Endothelial cell (in vitro differentiated cells): Measurements from ENCODE around the gene DIP2C. TPM values are rescaled to one million over a fixed set of nuclear protein-coding genes. Genes with fewer than 3 reads are reported as not detected.

Experiments
- DNase-seq: peaks from one replicate; pipeline ENCODE4 v3.0.0; 2021; ENCODE audit warnings: low spot score
- H3K27ac Mint-ChIP-seq: one replicate; pipeline ENCODE4 v1.8.0; 2021; ENCODE audit warnings: mixed read lengths, inconsistent platforms; ENCODE audit not compliant: unreplicated experiment
- H3K27me3 Mint-ChIP-seq: one replicate; pipeline ENCODE4 v1.8.0; 2021; ENCODE audit warnings: mild to moderate bottlenecking, moderate library complexity, mixed read lengths, inconsistent platforms; ENCODE audit not compliant: unreplicated experiment
- H3K36me3 Mint-ChIP-seq: one replicate; pipeline ENCODE4 v1.8.0; 2021; ENCODE audit warnings: mild to moderate bottlenecking, low read depth, mixed read lengths, inconsistent platforms; ENCODE audit not compliant: unreplicated experiment
- H3K4me1 Mint-ChIP-seq: one replicate; pipeline ENCODE4 v1.8.0; 2021; ENCODE audit warnings: mild to moderate bottlenecking, mixed read lengths, inconsistent platforms; ENCODE audit not compliant: unreplicated experiment
- H3K4me3 Mint-ChIP-seq: one replicate; pipeline ENCODE4 v1.8.0; 2021; ENCODE audit warnings: mild to moderate bottlenecking, mixed read lengths, inconsistent platforms; ENCODE audit not compliant: unreplicated experiment
- H3K9me3 Mint-ChIP-seq: one replicate; pipeline ENCODE4 v1.8.0; 2021; ENCODE audit warnings: mixed read lengths, inconsistent platforms; ENCODE audit not compliant: unreplicated experiment
- total RNA-seq: library from RNA; stranded (reverse); fragmentation: NEBNext Ultra II Directional; extraction: Animal tissue kit (Norgen Biotek cat#: 25700); gene quantifications from one replicate; pipeline ENCODE4 v1.2.1, GENCODE V29; 2021; ENCODE audit not compliant: unreplicated experiment
- TF ChIP-seq, protein P1 (sequence below): fragments of 200-600 bp; sonication (generic); IDR thresholded peaks from one replicate; pipeline ENCODE4 v1.5.0; 2021; ENCODE audit warnings: antibody characterized with exemption; ENCODE audit not compliant: unreplicated experiment

The DIP2C gene
- total RNA-seq, 1 donor from 2014 or later = 13.1 TPM

DNA sequence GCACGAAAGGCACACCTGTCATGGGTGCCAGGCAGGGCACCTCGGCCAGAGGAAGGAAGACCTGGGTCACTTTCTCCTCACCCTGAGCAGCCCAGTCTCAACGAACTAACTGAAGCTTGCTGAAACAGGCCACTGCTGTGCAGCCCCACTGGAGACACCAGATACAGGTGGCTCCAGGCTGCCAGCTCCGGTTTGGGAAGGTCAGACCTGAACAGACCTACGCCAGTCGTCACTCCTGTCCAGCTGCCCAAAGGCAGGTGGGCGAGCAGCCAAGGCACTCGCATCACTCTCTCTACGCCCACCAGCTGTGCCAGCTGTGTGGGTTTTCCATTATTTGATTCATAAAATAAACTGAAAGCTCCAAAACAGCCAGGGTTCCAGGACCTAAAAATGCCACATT is 298.2 kb downstream of the DIP2C start:
- DNase-seq = no peak
- TF ChIP-seq, protein P1, sequence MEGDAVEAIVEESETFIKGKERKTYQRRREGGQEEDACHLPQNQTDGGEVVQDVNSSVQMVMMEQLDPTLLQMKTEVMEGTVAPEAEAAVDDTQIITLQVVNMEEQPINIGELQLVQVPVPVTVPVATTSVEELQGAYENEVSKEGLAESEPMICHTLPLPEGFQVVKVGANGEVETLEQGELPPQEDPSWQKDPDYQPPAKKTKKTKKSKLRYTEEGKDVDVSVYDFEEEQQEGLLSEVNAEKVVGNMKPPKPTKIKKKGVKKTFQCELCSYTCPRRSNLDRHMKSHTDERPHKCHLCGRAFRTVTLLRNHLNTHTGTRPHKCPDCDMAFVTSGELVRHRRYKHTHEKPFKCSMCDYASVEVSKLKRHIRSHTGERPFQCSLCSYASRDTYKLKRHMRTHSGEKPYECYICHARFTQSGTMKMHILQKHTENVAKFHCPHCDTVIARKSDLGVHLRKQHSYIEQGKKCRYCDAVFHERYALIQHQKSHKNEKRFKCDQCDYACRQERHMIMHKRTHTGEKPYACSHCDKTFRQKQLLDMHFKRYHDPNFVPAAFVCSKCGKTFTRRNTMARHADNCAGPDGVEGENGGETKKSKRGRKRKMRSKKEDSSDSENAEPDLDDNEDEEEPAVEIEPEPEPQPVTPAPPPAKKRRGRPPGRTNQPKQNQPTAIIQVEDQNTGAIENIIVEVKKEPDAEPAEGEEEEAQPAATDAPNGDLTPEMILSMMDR = no peak
- H3K27ac Mint-ChIP-seq = no peak overlapping the region
- H3K4me1 Mint-ChIP-seq = peaks cover 13% of the 10 kb centered on the region
- H3K9me3 Mint-ChIP-seq = no peaks in the 10 kb centered on the region
- H3K4me3 Mint-ChIP-seq = no peak overlapping the region
- peaks cover 6% of the 10 kb centered on the region for H3K27me3 Mint-ChIP-seq
- H3K36me3 Mint-ChIP-seq = peaks cover 22% of the 10 kb centered on the region

DNA sequence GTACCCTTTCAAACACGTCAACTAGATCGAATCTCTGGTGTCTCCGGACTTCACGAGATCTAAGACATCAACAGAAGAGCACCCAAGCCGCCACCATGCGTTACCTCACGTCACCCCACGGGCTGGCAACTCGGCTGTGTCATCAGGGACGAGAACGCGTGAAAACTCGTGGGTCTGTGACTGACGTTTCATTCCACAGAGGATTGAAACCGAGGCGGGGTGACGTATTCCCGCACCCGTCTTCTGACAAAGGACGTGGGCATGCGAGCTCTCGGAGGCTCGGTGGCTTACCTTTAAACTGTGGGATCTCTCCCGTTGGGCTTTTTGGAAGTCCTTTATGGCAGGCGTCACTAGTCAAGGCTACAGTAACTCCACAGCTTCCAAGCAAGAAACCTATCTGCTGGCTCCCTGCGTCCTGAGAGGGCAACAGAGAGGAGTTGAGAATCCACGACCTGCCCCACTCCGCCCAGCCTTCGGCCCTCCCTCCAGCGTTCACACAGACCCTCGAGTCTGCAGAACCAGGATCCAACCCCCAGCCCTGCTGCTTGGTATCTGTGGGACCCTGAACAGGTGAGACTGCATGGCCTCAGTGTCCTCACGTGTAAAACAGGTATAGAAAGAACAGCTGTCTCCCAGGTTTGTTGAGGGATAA is 298.9 kb downstream of the DIP2C start:
- H3K4me1 Mint-ChIP-seq = peaks cover 13% of the 10 kb centered on the region

DNA sequence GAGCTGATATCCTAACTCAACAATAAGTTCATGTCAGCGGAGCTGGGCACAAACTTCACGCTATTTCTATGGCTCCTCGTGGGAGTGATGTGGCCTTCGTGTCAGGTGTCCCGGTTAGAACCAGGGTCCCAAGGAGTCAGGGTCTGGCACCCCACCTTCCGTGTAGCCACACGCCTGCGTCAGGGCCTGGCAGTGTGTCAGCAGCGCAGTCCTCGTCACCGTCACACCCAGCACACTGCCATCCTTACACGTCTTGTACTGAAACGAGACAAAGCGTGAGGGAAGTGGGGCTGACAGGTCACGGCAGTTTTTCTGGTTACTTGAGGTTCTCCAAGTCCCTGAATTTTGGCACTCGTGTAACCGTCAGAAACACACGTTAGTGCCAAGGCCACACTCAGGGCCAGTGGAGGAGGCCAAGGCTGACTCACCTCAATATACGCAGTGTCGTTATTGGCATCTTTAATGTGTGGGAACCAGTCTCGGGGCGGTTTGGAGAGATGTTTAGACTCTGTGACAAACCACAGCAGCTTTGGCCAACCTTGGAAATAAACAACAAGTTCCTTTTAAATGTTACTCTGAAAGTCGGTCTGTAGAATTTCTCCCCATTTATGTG is 299.5 kb downstream of the DIP2C start:
- no peaks in the 10 kb centered on the region for H3K9me3 Mint-ChIP-seq
- H3K4me3 Mint-ChIP-seq = no peak overlapping the region
- no peak overlapping the region for H3K27ac Mint-ChIP-seq

More for the DNA sequence above, 298.9 kb downstream of the DIP2C start:
- Mint-ChIP-seq H3K27me3 (peaks cover 10% of the 10 kb centered on the region), H3K27ac (no peak overlapping the region), H3K4me3 (no peak overlapping the region), H3K36me3 (peaks cover 22% of the 10 kb centered on the region), H3K9me3 (no peaks in the 10 kb centered on the region)
- no peak for DNase-seq
- TF ChIP-seq, protein P1 = no peak

DNA sequence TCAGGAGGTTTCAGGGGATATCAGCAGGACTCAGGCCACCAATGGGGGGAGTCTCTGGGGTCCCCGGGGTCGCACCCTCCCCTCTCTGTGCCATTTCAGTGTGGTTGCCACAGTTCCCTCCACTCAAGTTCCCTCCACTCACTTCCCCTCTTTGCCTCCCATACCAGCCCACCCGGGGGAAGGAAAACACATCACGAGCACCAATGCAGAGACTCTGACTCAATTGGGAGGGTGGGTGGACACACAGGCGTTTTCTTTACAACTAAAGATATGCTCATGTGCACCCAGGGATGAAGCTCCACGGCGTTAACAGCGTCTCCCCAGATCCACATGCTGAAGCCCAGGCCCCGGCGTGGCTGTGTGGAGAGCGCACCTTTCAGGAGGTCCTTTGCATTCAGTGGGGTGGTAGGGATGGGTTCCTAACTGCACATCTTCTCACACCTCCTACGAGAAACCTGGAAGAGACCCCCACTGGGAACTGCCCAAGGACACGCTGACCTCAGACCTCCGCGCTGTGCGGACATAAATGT is 300.1 kb downstream of the DIP2C start:
- H3K27ac Mint-ChIP-seq = no peak overlapping the region
- H3K4me3 Mint-ChIP-seq = no peak overlapping the region
- no peaks in the 10 kb centered on the region for H3K9me3 Mint-ChIP-seq
- DNase-seq = no peak
- peaks cover 10% of the 10 kb centered on the region for H3K27me3 Mint-ChIP-seq
- peaks cover 13% of the 10 kb centered on the region for H3K4me1 Mint-ChIP-seq
- peaks cover 22% of the 10 kb centered on the region for H3K36me3 Mint-ChIP-seq
- TF ChIP-seq, protein P1 = no peak

More for the DNA sequence above, 299.5 kb downstream of the DIP2C start:
- H3K4me1 Mint-ChIP-seq = peaks cover 13% of the 10 kb centered on the region
- TF ChIP-seq, protein P1 = no peak
- DNase-seq = no peak
- H3K27me3 Mint-ChIP-seq = peaks cover 10% of the 10 kb centered on the region
- peaks cover 22% of the 10 kb centered on the region for H3K36me3 Mint-ChIP-seq

DNA sequence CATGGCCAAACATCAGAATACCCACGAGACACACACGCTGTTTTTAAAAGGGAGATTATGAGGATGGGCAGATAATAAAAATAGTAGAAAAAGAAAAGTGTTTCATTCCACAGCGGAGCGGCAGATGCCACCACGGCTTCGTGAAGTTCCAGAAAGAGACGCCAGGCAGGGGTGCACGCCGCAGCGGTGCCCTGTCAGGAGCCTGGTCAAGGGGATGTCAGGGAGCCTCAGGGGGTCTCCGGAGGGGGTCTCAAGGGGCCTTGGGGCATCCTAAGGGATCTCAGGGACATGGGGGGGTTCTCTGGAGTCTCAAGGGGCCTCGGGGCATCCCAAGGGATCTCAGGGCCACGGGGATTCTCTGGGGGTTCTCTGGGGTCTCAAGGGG is 300.8 kb downstream of the DIP2C start:
- DNase-seq = no peak
- Mint-ChIP-seq H3K27ac (no peak overlapping the region), H3K36me3 (peaks cover 26% of the 10 kb centered on the region), H3K9me3 (no peaks in the 10 kb centered on the region), H3K4me3 (no peak overlapping the region), H3K4me1 (peaks cover 11% of the 10 kb centered on the region), H3K27me3 (peaks cover 10% of the 10 kb centered on the region)
- TF ChIP-seq, protein P1 = no peak
